Upper lobe of right lung (tissue), 1 donor: ENCODE measurements around the gene EXD3. TPM values are rescaled to one million over a fixed set of nuclear protein-coding genes. Genes with fewer than 3 reads are reported as not detected.

ENCODE experiments used
- ATAC-seq: fragments of 200-7000 bp; cut with Tn5 transposase; one replicate; pipeline ENCODE4 v1.9.1; 2020; ENCODE audit warnings: mild to moderate bottlenecking, moderate library complexity
- DNase-seq: peaks from one replicate; pipeline ENCODE4 v3.0.0-alpha.2; 2020
- H3K27ac ChIP-seq: fragments of 200-600 bp; one replicate; pipeline ENCODE4 v1.8.0; 2022
- H3K27me3 ChIP-seq: fragments of 200-600 bp; one replicate; pipeline ENCODE4 v1.8.0; 2022; ENCODE audit warnings: mild to moderate bottlenecking
- H3K36me3 ChIP-seq: fragments of 200-600 bp; one replicate; pipeline ENCODE4 v1.8.0; 2022
- H3K4me1 ChIP-seq: fragments of 200-600 bp; one replicate; pipeline ENCODE4 v1.8.0; 2022
- H3K4me3 ChIP-seq: fragments of 200-600 bp; one replicate; pipeline ENCODE4 v1.8.0; 2022; ENCODE audit warnings: mild to moderate bottlenecking
- H3K9me3 ChIP-seq: fragments of 200-600 bp; one replicate; pipeline ENCODE4 v1.8.0; 2022
- intact Hi-C: fragments of 100-400 bp; cut with DNase I; formaldehyde crosslinking; loops from one replicate; pipeline ENCODE4 v1.11.0; 2022
- total RNA-seq: library from RNA; stranded (reverse); fragmentation: NEBNext Ultra II Directional; extraction: Animal tissue kit (Norgen Biotek cat#: 25700); gene quantifications from one replicate; pipeline ENCODE4 v1.2.1, GENCODE V29; 2021
- TF ChIP-seq, protein P1 (sequence below): fragments of 200-600 bp; IDR thresholded peaks from one replicate; pipeline ENCODE4 v1.8.0; 2022; ENCODE audit warnings: antibody characterized with exemption
- donor health status: DM: no; HTN: yes; CAD: no; lungs with severe emphysema.

Gene EXD3
- total RNA-seq, 1 donor from 2014 or later = 27.3 TPM

DNA sequence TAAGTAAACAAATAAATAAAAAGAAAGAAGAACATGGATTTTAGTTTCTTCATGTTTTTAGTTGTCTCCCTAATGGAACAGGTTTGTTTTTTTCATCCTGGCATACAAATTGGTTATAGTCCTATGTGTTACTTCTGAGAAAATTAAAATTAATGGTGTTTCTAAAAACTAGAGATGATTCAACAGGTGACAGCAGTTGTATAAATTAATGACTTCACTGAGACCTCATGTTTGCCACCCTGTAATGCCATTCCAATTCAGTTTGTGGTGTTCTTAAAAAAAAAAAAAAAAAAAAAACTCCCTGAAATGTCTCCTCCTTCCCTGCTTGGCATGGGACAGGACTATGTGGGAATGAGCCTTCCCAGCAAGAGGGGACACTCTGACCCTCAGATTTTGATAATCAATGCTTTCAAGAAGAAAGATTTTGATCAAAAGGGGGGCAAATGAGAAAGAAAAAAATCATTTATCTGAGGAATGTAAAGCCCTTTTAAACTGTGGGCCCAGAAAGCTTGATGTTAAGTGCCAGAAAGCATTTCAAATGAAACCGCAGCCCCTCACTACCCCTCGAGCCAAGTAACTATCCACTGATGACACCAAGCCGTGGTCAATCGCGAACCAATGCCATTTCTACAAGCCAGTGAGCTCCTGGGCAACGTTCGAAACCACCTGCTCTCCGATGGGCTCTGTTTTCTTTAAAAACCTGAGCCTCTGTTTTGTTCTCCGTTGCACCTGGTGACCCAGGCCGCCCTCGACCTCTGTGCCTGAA lies 941 bp downstream of the EXD3 start:
- no peak for DNase-seq
- peaks cover 13% of the 10 kb centered on the region for H3K4me1 ChIP-seq
- intact Hi-C loops = no loop called here
- no peak for ATAC-seq
- no peaks in the 10 kb centered on the region for H3K27me3 ChIP-seq
- peak overlapping the region; percentile 79 for H3K27ac ChIP-seq
- H3K9me3 ChIP-seq = no peaks in the 10 kb centered on the region
- TF ChIP-seq, protein P1, sequence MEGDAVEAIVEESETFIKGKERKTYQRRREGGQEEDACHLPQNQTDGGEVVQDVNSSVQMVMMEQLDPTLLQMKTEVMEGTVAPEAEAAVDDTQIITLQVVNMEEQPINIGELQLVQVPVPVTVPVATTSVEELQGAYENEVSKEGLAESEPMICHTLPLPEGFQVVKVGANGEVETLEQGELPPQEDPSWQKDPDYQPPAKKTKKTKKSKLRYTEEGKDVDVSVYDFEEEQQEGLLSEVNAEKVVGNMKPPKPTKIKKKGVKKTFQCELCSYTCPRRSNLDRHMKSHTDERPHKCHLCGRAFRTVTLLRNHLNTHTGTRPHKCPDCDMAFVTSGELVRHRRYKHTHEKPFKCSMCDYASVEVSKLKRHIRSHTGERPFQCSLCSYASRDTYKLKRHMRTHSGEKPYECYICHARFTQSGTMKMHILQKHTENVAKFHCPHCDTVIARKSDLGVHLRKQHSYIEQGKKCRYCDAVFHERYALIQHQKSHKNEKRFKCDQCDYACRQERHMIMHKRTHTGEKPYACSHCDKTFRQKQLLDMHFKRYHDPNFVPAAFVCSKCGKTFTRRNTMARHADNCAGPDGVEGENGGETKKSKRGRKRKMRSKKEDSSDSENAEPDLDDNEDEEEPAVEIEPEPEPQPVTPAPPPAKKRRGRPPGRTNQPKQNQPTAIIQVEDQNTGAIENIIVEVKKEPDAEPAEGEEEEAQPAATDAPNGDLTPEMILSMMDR = no peak
- peak overlapping the region; percentile 88 for H3K4me3 ChIP-seq
- H3K36me3 ChIP-seq = no peaks in the 10 kb centered on the region

DNA sequence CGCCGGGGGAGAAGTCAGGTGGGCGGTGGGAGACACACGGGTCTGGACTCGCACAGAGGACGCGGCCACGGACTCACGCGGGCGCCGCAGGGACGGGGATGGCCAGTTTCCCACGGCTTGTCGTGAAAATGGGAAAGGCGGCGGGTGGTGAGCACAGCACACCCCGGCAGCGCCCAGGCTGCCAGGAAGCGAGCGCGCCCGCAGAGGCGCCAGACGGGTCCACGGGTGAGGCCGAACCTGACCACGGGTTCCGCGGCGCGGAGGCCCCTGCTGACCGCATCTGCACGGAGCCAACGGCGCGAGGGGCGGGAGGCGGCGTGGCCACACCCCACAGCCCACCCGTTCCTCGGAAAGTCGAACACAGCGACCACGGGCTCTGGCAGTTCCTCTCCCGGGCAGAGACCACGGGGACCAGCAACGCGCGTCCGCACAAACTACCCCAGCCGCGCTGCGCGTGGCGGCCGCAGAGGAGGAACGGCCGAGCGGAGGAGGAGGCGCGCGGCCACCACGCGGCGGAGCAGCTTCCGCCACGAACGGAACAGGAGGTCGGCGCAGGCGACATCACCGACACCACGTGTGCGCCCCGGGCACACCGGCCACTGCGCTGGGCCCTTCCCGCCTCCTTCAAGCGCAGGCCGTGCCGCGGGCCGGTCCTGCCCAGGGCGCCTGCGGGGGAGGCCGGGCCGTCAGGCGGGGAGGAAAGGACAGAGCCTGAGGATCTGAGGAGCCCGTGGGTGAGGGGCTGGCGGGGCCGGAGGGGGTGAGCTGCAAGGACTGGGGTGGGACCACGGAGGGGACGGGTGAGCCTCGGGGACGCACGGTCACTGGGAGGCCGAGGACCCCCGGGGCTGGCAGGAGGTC lies 5.6 kb downstream of the EXD3 start:
- Histone ChIP-seq H3K27ac (peak overlapping the region; percentile 36), H3K36me3 (no peaks in the 10 kb centered on the region), H3K27me3 (no peaks in the 10 kb centered on the region), H3K4me3 (peak overlapping the region; percentile 45), H3K4me1 (peaks cover 16% of the 10 kb centered on the region), H3K9me3 (no peaks in the 10 kb centered on the region)
- intact Hi-C loops = no loop called here
- TF ChIP-seq, protein P1 = no peak
- DNase-seq (no peak), ATAC-seq (peak; percentile 74)

DNA sequence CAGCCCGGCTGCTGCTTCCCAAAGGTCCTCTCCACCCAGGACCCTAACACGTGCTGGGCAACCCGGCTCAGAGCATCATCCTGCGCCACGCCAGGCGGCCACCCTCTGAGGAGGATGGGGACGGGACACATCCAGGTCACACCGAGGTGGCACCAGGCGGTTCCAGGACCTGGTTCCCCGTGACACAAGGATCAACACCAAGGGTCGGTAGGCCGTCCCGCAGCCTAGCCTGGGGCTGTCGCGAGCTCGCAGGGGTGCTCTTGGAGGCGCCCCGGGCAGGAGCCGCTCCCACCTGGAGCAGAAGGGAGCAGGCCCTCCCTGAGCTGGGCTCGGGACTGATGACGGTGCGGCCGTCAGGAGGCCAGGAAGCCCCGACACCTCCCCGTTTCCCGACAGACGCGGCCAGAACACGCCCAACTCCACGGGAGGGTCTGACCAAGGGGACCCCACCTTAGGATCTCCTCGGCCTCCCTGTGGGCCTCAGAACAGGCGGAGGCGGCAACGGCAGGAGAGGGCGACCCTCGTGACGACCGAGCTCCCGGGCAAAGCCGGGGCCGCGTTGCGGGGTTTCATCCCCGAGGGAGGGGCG lies 6.3 kb downstream of the EXD3 start:
- H3K36me3 ChIP-seq = no peaks in the 10 kb centered on the region
- peak overlapping the region; percentile 45 for H3K4me3 ChIP-seq
- TF ChIP-seq, protein P1 = no peak
- H3K4me1 ChIP-seq = peaks cover 17% of the 10 kb centered on the region
- ATAC-seq (peak; percentile 3), DNase-seq (no peak)
- no peaks in the 10 kb centered on the region for H3K27me3 ChIP-seq
- no peaks in the 10 kb centered on the region for H3K9me3 ChIP-seq
- H3K27ac ChIP-seq = peak overlapping the region; percentile 36
- intact Hi-C loops = no loop called here

DNA sequence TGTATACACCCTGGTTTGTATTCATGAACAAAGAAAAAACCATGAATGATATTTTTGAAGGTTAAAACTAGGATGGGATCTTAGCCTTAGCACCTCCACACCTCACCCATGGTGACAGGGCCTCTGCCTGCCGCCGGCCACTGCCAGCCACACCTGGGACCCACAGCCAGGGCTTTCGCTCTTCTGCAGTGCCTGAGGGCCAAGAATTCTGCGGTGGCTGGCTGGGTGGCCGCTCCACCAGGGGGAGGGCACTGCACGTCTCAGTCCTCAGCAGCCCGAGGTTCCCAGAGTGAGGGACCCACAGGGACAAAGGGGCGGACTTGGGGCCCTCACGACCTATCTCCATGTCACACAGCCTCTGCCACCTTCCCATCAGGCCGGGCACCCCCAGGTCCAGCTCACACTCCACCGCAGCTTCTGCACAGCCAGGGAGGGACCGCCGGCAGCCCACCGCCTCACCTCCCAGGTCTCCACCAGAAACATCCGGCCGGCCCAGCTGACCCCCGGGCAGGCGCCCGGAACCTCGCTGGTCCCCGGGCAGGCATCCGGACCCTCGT lies 6.9 kb downstream of the EXD3 start:
- peaks cover 14% of the 10 kb centered on the region for H3K4me1 ChIP-seq
- intact Hi-C loops = no loop called here
- no peak for DNase-seq
- H3K27ac ChIP-seq = no peak overlapping the region
- no peak for ATAC-seq
- H3K36me3 ChIP-seq = no peaks in the 10 kb centered on the region
- H3K9me3 ChIP-seq = no peaks in the 10 kb centered on the region
- no peak overlapping the region for H3K4me3 ChIP-seq
- H3K27me3 ChIP-seq = no peaks in the 10 kb centered on the region
- TF ChIP-seq, protein P1 = no peak

DNA sequence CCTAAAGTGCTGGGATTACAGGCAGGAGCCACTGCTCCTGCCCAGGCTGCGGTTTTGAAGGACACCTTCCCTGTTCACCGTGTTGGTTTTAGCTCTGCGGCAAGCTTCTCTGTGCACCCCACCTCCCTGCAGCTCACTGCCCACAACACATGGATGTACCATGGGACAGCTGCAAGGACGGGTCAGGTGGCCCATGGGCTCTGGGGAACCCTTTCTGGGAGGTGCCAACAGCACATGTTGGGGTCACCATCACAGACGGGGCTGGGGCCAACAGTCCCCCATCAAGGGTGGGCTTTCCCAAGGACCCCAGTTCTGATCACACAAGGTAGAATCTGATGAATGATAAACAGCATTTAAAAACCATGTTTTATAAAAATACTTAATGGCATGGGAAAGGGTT lies 7.5 kb downstream of the EXD3 start:
- ATAC-seq = no peak
- TF ChIP-seq, protein P1 = no peak

More for the DNA sequence above, 7.5 kb downstream of the EXD3 start:
- no peaks in the 10 kb centered on the region for H3K27me3 ChIP-seq
- DNase-seq = no peak
- peaks cover 19% of the 10 kb centered on the region for H3K4me1 ChIP-seq
- H3K36me3 ChIP-seq = no peaks in the 10 kb centered on the region
- H3K27ac ChIP-seq = no peak overlapping the region
- no peak overlapping the region for H3K4me3 ChIP-seq
- H3K9me3 ChIP-seq = no peaks in the 10 kb centered on the region
- intact Hi-C loops = no loop called here
